HG02642 (cell line): ENCODE data around the gene CSF3R.
A peak's percentile ranks its signal among the peaks of the same experiment; 100 is the strongest.

Experiments used
- ATAC-seq: cut with Tn5 transposase; IDR thresholded peaks from one replicate; pipeline ENCODE4 v1.9.1; 2021; ENCODE audit warnings: mild to moderate bottlenecking; ENCODE audit not compliant: unreplicated experiment, poor library complexity

CSF3R gene

DNA sequence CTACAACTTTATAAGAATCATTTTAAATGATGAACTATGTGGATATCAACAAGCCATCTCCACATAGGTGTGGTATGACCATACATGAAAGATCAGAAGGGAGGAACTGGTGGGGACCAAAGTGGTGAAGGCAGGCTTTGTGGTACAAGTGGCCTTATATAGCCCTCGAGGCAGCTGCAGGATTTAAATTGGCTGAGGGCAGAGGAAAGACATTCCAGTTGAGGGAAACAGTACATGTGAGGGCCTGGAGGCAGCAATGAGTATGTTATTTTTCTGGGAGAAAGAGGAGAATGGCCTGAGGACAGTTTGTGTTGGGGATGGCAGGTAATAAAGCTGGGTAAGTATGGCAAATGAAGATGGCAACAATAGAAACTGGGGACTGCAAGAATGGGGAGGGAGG lies 49.6 kb downstream of the CSF3R start:
- no peak for ATAC-seq

DNA sequence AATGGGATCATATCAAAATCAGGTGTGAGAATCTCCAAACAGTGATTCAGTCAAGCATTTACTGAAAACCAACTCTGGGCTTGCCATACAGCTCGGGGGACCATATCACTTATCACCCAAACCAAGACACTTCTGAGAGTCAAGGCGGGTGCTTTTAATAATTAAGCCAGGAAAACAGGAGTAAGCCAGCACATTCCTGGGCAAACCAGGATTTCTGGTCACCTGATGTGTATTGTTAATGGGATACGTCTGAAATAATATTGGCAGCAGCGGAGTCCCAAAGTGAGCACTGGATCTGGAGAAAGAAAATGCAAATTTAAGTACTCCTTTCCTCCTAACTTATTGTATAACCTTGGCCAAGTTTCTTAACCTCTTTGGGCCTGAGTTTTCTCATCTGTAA lies 50.1 kb downstream of the CSF3R start:
- no peak for ATAC-seq

DNA sequence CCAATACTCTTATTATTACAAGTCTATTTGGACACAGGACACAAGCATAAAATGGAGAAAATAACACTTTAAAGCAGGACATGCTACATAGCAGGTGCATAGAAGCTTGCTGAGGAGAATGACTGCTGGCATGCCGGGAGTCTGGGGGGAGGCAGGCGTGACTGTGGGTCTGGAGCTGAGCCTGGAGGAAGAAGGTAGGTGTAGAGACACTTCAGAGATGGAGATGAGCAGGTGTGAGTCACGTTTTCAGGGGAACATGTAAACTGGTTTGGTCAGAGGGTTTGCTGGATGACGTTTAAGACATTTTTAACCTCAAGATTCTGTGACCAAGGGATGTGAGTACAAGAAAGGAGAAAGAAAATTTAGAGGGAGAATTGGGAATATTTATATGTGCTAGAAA lies 56.9 kb downstream of the CSF3R start:
- ATAC-seq, result no peak

DNA sequence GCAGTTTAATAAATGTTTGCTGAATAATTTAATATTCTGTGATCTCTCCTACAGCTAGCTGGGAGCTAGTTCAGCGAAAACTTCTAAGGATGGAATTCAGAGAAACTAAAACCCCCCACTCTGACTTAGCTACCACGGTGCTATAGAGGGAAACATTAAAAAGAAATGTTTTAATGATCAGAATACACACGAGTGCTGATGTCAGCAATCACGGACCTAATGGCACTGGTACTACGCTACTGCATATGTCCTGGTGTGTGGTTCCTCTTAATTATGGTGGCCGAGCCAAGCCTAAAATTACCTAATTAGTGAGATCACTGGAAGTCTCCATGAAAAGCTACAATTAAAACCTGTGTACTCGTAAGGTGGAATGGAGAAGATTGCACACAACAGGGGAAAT lies 61.1 kb downstream of the CSF3R start:
- no peak for ATAC-seq

DNA sequence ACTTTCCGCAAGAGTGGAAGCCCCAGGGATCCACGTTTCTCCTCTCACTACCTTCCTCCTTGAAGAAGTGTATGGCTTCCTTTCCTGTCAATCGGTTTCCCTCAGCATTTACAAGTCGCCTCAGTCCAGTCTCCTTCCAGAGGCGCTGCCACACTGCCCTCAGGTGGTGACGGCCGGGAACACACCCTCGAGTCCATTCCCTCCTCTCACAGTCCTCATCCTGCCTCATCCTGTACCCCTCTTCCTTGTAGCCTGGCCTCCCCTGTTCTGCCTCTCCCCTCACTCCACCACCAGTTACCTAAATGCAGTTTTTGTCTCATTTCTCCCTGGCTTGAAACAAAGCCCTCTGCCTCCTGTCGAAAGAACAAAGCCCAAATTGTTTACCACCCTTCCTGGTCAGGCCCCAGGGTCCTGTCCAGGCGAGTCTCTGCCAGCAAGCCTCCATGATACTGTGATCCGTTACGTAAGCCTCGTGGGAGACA lies 61.8 kb downstream of the CSF3R start:
- ATAC-seq, result peak; percentile 77

DNA sequence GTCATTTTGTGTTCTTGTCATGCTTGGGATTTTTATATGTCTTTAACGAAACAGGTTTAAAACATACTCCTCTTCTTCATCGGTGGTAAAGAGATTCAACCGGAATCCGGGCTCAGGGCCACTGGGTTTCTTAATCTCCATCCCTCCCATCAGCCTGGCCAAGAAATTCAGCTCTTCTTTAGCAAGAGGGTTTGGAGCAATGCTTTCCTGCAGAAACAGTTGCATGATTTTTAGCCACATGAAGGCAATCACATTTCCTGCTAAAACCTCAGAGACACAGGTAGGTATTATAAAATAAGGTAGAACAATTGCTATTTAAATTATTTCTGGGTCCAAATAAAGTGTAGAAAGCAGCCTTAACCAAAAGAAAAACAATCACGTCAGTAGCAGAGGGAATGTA lies 62.3 kb downstream of the CSF3R start:
- no peak for ATAC-seq

DNA sequence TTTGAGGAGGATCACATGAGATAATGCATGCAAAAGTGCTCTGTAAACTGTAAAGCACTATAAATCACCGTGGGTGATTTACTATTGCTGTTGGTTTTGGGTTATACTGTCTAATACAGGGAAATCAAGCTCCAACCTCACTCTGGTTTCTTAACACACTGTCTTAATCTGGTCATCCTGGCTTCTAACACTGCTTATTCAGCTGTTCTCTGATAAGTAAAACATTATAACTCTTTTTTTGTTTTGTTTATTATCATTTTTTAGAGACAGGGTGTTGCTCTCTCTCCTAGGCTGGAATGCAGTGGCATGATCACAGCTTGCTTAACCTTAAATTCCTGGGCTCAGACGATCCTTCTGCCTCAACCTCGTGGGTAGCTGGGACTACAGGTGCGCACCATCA lies 63.1 kb downstream of the CSF3R start:
- no peak for ATAC-seq

DNA sequence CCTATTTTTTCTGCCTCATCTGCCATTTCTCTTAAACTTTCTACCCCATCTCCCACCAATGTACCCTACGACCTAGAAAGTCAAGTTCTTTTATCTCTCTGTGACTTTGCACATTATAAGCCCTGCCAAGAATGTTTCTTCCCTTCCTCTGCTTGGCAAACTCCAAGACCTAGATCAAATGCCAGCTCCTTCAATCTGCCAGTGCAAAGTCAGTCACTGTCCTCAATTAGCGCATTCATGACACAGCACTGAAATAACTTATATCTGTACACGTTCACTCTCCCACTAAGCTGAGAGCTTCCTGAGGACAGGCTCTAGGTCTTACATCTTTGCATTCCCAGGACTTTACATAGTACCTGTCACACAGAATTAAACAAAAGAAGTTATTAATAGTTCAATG lies 63.6 kb downstream of the CSF3R start:
- no peak for ATAC-seq

DNA sequence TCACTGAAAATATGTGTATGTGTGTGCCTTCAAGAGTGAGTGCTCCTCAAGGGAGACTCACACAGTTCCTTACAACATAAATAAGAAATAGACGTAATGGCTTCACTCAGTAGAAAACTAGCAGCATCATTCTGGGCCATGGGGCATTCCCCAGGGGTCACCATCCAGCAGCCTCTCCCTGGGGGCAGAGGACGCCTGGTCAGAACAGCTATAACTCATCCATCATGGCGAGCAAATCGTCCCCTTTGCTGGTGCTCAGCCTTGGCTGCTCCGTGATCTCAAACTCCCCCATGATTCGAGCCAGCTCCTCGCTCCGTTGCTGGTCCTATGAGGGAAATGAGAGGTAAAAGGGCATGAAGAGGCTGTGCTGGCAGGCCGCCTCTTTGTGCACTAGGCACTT lies 64.8 kb downstream of the CSF3R start:
- no peak for ATAC-seq
